ENCODE measurements around the gene PCDHB16.

The PCDHB16 gene

GRCh38 chr5:141234109-141234667 lies 52.0 kb downstream of the PCDHB16 start:
- DNase-seq: peak; percentile 21

All from NCI-H2227 treated with DMSO at 0.1 percent for 48 hours (cell line).